Activated T-cell treated with anti-CD3 and anti-CD28 coated beads, Interleukin-2, amount 50 U/mL, for 24 hours (primary cell): Measurements from ENCODE around the gene CLASP1.
"Not testable (repeated sequence)": the region's sequence is repeated elsewhere in the genome, so short reads cannot be mapped to it uniquely, and the experiment has no call there.

Experiments used
- DNase-seq: peaks from one replicate; pipeline ENCODE4 v3.0.0-alpha.2; 2020
- H3K27ac Mint-ChIP-seq: 2 replicates; pipeline ENCODE4 v1.8.0; 2020; ENCODE audit warnings: mild to moderate bottlenecking, mixed read lengths
- H3K27me3 Mint-ChIP-seq: 2 replicates; pipeline ENCODE4 v1.8.0; 2020; ENCODE audit warnings: mixed read lengths
- H3K36me3 Mint-ChIP-seq: 2 replicates; pipeline ENCODE4 v1.8.0; 2020; ENCODE audit warnings: low read depth, mixed read lengths
- H3K4me1 Mint-ChIP-seq: 2 replicates; pipeline ENCODE4 v1.8.0; 2020; ENCODE audit warnings: low read depth, mixed read lengths
- H3K4me3 Mint-ChIP-seq: 2 replicates; pipeline ENCODE4 v1.8.0; 2020; ENCODE audit warnings: mild to moderate bottlenecking, moderate library complexity, mixed read lengths
- H3K9me3 Mint-ChIP-seq: 2 replicates; pipeline ENCODE4 v1.8.0; 2020; ENCODE audit warnings: mixed read lengths

The CLASP1 gene

GRCh38 chr2:121649149-121649595 lies at the start of gene CLASP1:
Gene CLASP1 (minus strand): TSS chr2:121649462. CDS start chr2:121605895, 43,567 bp downstream.
- Mint-ChIP-seq H3K4me3 (peak within 1 kb of the TSS; percentile 91), H3K27me3 (no peaks in the 10 kb centered on the region), H3K27ac (peak within 1 kb of the TSS; percentile 100), H3K36me3 (peaks cover 53% of the 10 kb centered on the region), H3K4me1 (peaks cover 61% of the 10 kb centered on the region), H3K9me3 (no peaks in the 10 kb centered on the region)
- no peak for DNase-seq

GRCh38 chr2:121698318-121698930 lies 49.2 kb upstream of the CLASP1 start:
- DNase-seq = no peak
- Mint-ChIP-seq H3K27ac (peak overlapping the region; percentile 97), H3K27me3 (no peaks in the 10 kb centered on the region), H3K36me3 (no peaks in the 10 kb centered on the region), H3K9me3 (no peaks in the 10 kb centered on the region), H3K4me3 (no peak overlapping the region), H3K4me1 (peaks cover 48% of the 10 kb centered on the region)

- H3K4me1 Mint-ChIP-seq = peaks cover 45% of the 10 kb centered on the region
- H3K9me3 Mint-ChIP-seq = no peaks in the 10 kb centered on the region
- no peak for DNase-seq
- no peaks in the 10 kb centered on the region for H3K36me3 Mint-ChIP-seq
- peak overlapping the region; percentile 6 for H3K27ac Mint-ChIP-seq
- no peak overlapping the region for H3K4me3 Mint-ChIP-seq
- H3K27me3 Mint-ChIP-seq = no peaks in the 10 kb centered on the region
These were observed 47.9 kb upstream of the CLASP1 start for GRCh38 chr2:121697108-121697631.

GRCh38 chr2:121696410-121696930 lies 47.2 kb upstream of the CLASP1 start:
- H3K4me3 Mint-ChIP-seq = no peak overlapping the region

GRCh38 chr2:121695171-121695451 lies 45.8 kb upstream of the CLASP1 start:
- Mint-ChIP-seq H3K4me1 (peaks cover 26% of the 10 kb centered on the region), H3K36me3 (no peaks in the 10 kb centered on the region), H3K4me3 (no peak overlapping the region), H3K27me3 (no peaks in the 10 kb centered on the region), H3K9me3 (no peaks in the 10 kb centered on the region), H3K27ac (no peak overlapping the region)
- DNase-seq = no peak

More at GRCh38 chr2:121696410-121696930, 47.2 kb upstream of the CLASP1 start:
- H3K4me1 Mint-ChIP-seq = peaks cover 39% of the 10 kb centered on the region
- no peaks in the 10 kb centered on the region for H3K36me3 Mint-ChIP-seq
- no peaks in the 10 kb centered on the region for H3K9me3 Mint-ChIP-seq
- DNase-seq = no peak
- no peaks in the 10 kb centered on the region for H3K27me3 Mint-ChIP-seq
- no peak overlapping the region for H3K27ac Mint-ChIP-seq

- no peaks in the 10 kb centered on the region for H3K9me3 Mint-ChIP-seq
- no peak for DNase-seq
These were observed 45.3 kb upstream of the CLASP1 start for GRCh38 chr2:121694398-121695170.

GRCh38 chr2:121690572-121690971 lies 41.3 kb upstream of the CLASP1 start:
- H3K36me3 Mint-ChIP-seq, H3K4me1 Mint-ChIP-seq, H3K9me3 Mint-ChIP-seq, DNase-seq, H3K4me3 Mint-ChIP-seq, H3K27ac Mint-ChIP-seq, H3K27me3 Mint-ChIP-seq: not testable (repeated sequence)

More at GRCh38 chr2:121694398-121695170, 45.3 kb upstream of the CLASP1 start:
- H3K27me3 Mint-ChIP-seq = no peaks in the 10 kb centered on the region
- peaks cover 20% of the 10 kb centered on the region for H3K4me1 Mint-ChIP-seq
- H3K4me3 Mint-ChIP-seq = no peak overlapping the region
- H3K27ac Mint-ChIP-seq = no peak overlapping the region
- H3K36me3 Mint-ChIP-seq = no peaks in the 10 kb centered on the region

GRCh38 chr2:121690095-121690494 lies 40.8 kb upstream of the CLASP1 start:
- H3K4me3 Mint-ChIP-seq = no peak overlapping the region
- no peaks in the 10 kb centered on the region for H3K27me3 Mint-ChIP-seq
- H3K27ac Mint-ChIP-seq = no peak overlapping the region
- no peak for DNase-seq
- H3K9me3 Mint-ChIP-seq = no peaks in the 10 kb centered on the region
- no peaks in the 10 kb centered on the region for H3K4me1 Mint-ChIP-seq
- no peaks in the 10 kb centered on the region for H3K36me3 Mint-ChIP-seq

- Mint-ChIP-seq H3K27ac (no peak overlapping the region), H3K36me3 (no peaks in the 10 kb centered on the region), H3K9me3 (no peaks in the 10 kb centered on the region), H3K4me1 (no peaks in the 10 kb centered on the region), H3K27me3 (no peaks in the 10 kb centered on the region), H3K4me3 (no peak overlapping the region)
- no peak for DNase-seq
These were observed 40.1 kb upstream of the CLASP1 start for GRCh38 chr2:121689356-121689755.

- no peak for DNase-seq
- no peak overlapping the region for H3K27ac Mint-ChIP-seq
- peaks cover 5% of the 10 kb centered on the region for H3K9me3 Mint-ChIP-seq
- H3K4me1 Mint-ChIP-seq = no peaks in the 10 kb centered on the region
- no peaks in the 10 kb centered on the region for H3K27me3 Mint-ChIP-seq
- no peak overlapping the region for H3K4me3 Mint-ChIP-seq
- H3K36me3 Mint-ChIP-seq = peaks cover 2% of the 10 kb centered on the region
These were observed 39.6 kb upstream of the CLASP1 start for GRCh38 chr2:121688820-121689219.

- H3K9me3 Mint-ChIP-seq = peaks cover 18% of the 10 kb centered on the region
These were observed 37.6 kb upstream of the CLASP1 start for GRCh38 chr2:121686902-121687301.

GRCh38 chr2:121686218-121686617 lies 37.0 kb upstream of the CLASP1 start:
- DNase-seq = no peak
- Mint-ChIP-seq H3K36me3 (peaks cover 5% of the 10 kb centered on the region), H3K27me3 (no peaks in the 10 kb centered on the region), H3K4me3 (no peak overlapping the region), H3K4me1 (no peaks in the 10 kb centered on the region), H3K27ac (no peak overlapping the region), H3K9me3 (peaks cover 25% of the 10 kb centered on the region)

More at GRCh38 chr2:121686902-121687301, 37.6 kb upstream of the CLASP1 start:
- H3K36me3 Mint-ChIP-seq = peaks cover 3% of the 10 kb centered on the region
- H3K27ac Mint-ChIP-seq = no peak overlapping the region
- no peak overlapping the region for H3K4me3 Mint-ChIP-seq
- no peaks in the 10 kb centered on the region for H3K4me1 Mint-ChIP-seq
- no peak for DNase-seq
- no peaks in the 10 kb centered on the region for H3K27me3 Mint-ChIP-seq

GRCh38 chr2:121682396-121683298 lies 33.4 kb upstream of the CLASP1 start:
- Mint-ChIP-seq H3K36me3 (peaks cover 5% of the 10 kb centered on the region), H3K4me1 (no peaks in the 10 kb centered on the region), H3K27ac (no peak overlapping the region), H3K27me3 (no peaks in the 10 kb centered on the region), H3K9me3 (peaks cover 44% of the 10 kb centered on the region), H3K4me3 (no peak overlapping the region)
- no peak for DNase-seq

GRCh38 chr2:121677855-121678254 lies 28.6 kb upstream of the CLASP1 start:
- DNase-seq = no peak
- Mint-ChIP-seq H3K36me3 (peaks cover 2% of the 10 kb centered on the region), H3K9me3 (peaks cover 46% of the 10 kb centered on the region), H3K27me3 (no peaks in the 10 kb centered on the region), H3K4me1 (no peaks in the 10 kb centered on the region), H3K27ac (no peak overlapping the region), H3K4me3 (no peak overlapping the region)
